ENCODE data around the gene WNT1. TPM values are rescaled to one million over a fixed set of nuclear protein-coding genes. Genes with fewer than 3 reads are reported as not detected.

Gene WNT1
- total RNA-seq, 1 donor from 2014 or later = not detected

- DNase-seq (ENCODE audit: low read depth) (no peak), FAIRE-seq (no peak)
- Histone ChIP-seq H3K36me3 (ENCODE audit: control insufficient read depth, insufficient read depth, low read length) (peaks cover 3% of the 10 kb centered on the region), H3K4me3 (ENCODE audit: low read depth, low read length) (no peak overlapping the region), H3K27me3 (ENCODE audit: control insufficient read depth, insufficient read depth, low read length) (no peaks in the 10 kb centered on the region)
- no peak for TF ChIP-seq CTCF (IDR thresholded peaks at IDR 0.05; ENCODE audit: insufficient read depth, low read length, severe bottlenecking)
Observed at GRCh38 chr12:48946943-48947342, 31.2 kb upstream of the WNT1 start.

- H3K36me3 ChIP-seq (ENCODE audit: control insufficient read depth, insufficient read depth, low read length) = peaks cover 3% of the 10 kb centered on the region
- DNase-seq (ENCODE audit: low read depth) (no peak), FAIRE-seq (no peak)
Observed at GRCh38 chr12:48947727-48948126, 30.4 kb upstream of the WNT1 start.

GRCh38 chr12:48952691-48953090 lies 25.4 kb upstream of the WNT1 start:
- FAIRE-seq = no peak
- Histone ChIP-seq H3K36me3 (ENCODE audit: control insufficient read depth, insufficient read depth, low read length) (peaks cover 8% of the 10 kb centered on the region), H3K4me3 (ENCODE audit: low read depth, low read length) (no peak overlapping the region), H3K27me3 (ENCODE audit: control insufficient read depth, insufficient read depth, low read length) (no peaks in the 10 kb centered on the region)
- no peak for TF ChIP-seq CTCF (IDR thresholded peaks at IDR 0.05; ENCODE audit: insufficient read depth, low read length, severe bottlenecking)
- DNase-seq (ENCODE audit: low read depth) = no peak

More at GRCh38 chr12:48947727-48948126, 30.4 kb upstream of the WNT1 start:
- Histone ChIP-seq H3K4me3 (ENCODE audit: low read depth, low read length) (no peak overlapping the region), H3K27me3 (ENCODE audit: control insufficient read depth, insufficient read depth, low read length) (no peaks in the 10 kb centered on the region)
- TF ChIP-seq CTCF (IDR thresholded peaks at IDR 0.05; ENCODE audit: insufficient read depth, low read length, severe bottlenecking) = no peak

- FAIRE-seq (no peak), DNase-seq (ENCODE audit: low read depth) (no peak)
- Histone ChIP-seq H3K36me3 (ENCODE audit: control insufficient read depth, insufficient read depth, low read length) (peaks cover 8% of the 10 kb centered on the region), H3K27me3 (ENCODE audit: control insufficient read depth, insufficient read depth, low read length) (no peaks in the 10 kb centered on the region), H3K4me3 (ENCODE audit: low read depth, low read length) (no peak overlapping the region)
- TF ChIP-seq CTCF (IDR thresholded peaks at IDR 0.05; ENCODE audit: insufficient read depth, low read length, severe bottlenecking) = no peak
Observed at GRCh38 chr12:48954061-48954460, 24.1 kb upstream of the WNT1 start.

- H3K27me3 ChIP-seq (ENCODE audit: control insufficient read depth, insufficient read depth, low read length) = no peaks in the 10 kb centered on the region
- DNase-seq (ENCODE audit: low read depth) (no peak), FAIRE-seq (no peak)
- no peak for TF ChIP-seq CTCF (IDR thresholded peaks at IDR 0.05; ENCODE audit: insufficient read depth, low read length, severe bottlenecking)
- no peak overlapping the region for H3K4me3 ChIP-seq (ENCODE audit: low read depth, low read length)
- H3K36me3 ChIP-seq (ENCODE audit: control insufficient read depth, insufficient read depth, low read length) = peaks cover 6% of the 10 kb centered on the region
Observed at GRCh38 chr12:48954841-48955501, 23.2 kb upstream of the WNT1 start.

Data from bronchial epithelial cell (primary cell).